ENCODE data around the gene ST7.

DNA sequence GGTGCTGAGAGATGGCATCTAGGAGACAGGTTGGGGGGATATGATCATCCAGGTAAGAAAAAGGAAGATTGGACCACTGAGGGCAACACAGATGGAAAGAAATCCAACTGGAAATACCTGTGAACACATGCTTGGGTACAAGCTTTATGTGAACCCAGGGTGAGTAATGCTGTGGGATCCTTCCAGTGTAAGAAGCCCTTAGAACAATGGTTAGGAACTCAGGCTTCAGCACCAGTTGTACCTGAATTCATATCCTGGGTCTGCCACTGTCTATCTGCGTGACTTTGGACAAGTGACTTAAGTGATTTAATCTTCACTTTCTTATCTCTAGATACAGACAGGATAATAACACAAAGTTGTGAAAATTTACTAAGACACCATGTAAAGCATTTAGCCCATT lies 131.0 kb downstream of the ST7 start:
- TF ChIP-seq, protein P1, sequence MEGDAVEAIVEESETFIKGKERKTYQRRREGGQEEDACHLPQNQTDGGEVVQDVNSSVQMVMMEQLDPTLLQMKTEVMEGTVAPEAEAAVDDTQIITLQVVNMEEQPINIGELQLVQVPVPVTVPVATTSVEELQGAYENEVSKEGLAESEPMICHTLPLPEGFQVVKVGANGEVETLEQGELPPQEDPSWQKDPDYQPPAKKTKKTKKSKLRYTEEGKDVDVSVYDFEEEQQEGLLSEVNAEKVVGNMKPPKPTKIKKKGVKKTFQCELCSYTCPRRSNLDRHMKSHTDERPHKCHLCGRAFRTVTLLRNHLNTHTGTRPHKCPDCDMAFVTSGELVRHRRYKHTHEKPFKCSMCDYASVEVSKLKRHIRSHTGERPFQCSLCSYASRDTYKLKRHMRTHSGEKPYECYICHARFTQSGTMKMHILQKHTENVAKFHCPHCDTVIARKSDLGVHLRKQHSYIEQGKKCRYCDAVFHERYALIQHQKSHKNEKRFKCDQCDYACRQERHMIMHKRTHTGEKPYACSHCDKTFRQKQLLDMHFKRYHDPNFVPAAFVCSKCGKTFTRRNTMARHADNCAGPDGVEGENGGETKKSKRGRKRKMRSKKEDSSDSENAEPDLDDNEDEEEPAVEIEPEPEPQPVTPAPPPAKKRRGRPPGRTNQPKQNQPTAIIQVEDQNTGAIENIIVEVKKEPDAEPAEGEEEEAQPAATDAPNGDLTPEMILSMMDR (IDR thresholded peaks at IDR 0.05; ENCODE audit: poor library complexity) = no peak
- no peak for TF ChIP-seq EZH2 (IDR thresholded peaks at IDR 0.05; ENCODE audit: borderline replicate concordance)
- no peak for TF ChIP-seq EZH2phosphoT487 (IDR thresholded peaks at IDR 0.05; ENCODE audit: low read depth, severe bottlenecking, unreplicated experiment)

Data from hepatocyte (in vitro differentiated cells).